Measurements from ENCODE around the gene LRRK2. TPM values are rescaled to one million over a fixed set of nuclear protein-coding genes. Genes with fewer than 3 reads are reported as not detected.

LRRK2 gene
- total and polyA plus RNA-seq, 2 of the 13 experiments (the other 11 are each of a cell fraction or from before 2014, with no cell fraction given) = not detected

DNA sequence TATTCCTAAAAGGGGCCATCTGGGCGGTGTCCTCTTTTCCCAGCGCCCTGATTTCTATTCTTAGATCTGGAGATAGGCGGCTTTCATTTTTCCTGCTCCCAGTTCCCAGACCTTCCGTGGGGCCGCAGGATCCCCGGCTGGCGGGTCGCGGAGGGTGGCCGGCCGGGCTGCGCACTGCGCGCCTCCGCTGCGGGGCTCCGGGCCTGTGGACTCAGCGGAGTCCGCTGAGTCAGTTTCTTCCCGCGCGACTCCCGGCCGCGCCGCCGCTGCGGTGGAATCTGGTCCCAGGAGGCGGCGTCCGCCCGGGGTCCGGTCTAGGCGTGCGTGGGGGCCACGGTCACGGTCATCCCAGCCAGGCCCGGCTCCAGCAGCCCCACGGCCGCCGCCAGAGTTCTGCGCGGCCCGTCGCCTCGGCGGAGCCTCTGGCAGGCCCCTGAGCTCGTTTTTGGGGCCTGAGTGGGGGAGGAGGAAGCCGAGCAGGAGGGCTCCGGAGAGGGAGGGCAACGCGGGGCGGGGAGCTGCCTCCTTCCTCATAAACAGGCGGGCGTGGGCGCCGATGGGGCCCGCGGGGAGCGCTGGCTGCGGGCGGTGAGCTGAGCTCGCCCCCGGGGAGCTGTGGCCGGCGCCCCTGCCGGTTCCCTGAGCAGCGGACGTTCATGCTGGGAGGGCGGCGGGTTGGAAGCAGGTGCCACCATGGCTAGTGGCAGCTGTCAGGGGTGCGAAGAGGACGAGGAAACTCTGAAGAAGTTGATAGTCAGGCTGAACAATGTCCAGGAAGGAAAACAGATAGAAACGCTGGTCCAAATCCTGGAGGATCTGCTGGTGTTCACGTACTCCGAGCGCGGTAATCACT is at the start of gene LRRK2 (continued):
- TF ChIP-seq, protein P1, sequence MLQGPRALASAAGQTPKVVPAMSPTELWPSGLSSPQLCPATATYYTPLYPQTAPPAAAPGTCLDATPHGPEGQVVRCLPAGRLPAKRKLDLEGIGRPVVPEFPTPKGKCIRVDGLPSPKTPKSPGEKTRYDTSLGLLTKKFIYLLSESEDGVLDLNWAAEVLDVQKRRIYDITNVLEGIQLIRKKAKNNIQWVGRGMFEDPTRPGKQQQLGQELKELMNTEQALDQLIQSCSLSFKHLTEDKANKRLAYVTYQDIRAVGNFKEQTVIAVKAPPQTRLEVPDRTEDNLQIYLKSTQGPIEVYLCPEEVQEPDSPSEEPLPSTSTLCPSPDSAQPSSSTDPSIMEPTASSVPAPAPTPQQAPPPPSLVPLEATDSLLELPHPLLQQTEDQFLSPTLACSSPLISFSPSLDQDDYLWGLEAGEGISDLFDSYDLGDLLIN (CRISPR knock-in tag; IDR thresholded peaks at IDR 0.05; ENCODE audit: borderline replicate concordance) = no peak

GRCh38 chr12:40175045-40175444 is 49.8 kb upstream of the LRRK2 start:
- WGBS (ENCODE audit: low lambda C conversion rate) = 5% methylated on average over 2 of the region's 2 CpGs
- ATAC-seq (no peak), DNase-seq (ENCODE audit: low spot score) (no peak), FAIRE-seq (no peak)
- in situ Hi-C loops (cut with HindIII; ENCODE audit: extremely low pct_ligation_motif_present, low pct_unique_long_range_greater_than_20kb) (no loop called here), intact Hi-C loops (cut with micrococcal nuclease; ENCODE audit: unreplicated experiment) (no loop called here)
- Histone ChIP-seq H3K36me3 (replicated peaks in 1 of 2; ENCODE audit: control insufficient read depth in 1 of 2, insufficient read depth in 2 of 2, low read length in 2 of 2) (no peaks in the 10 kb centered on the region), H3K27me3 (ENCODE audit: control insufficient read depth in 1 of 2, insufficient read depth in 2 of 2, low read length in 2 of 2) (no peaks in the 10 kb centered on the region), H2AFZ (ENCODE audit: low read length) (no peak overlapping the region), H3K27ac (ENCODE audit: extremely low read length, insufficient read depth, low read length) (no peak overlapping the region), H3K9me3 (ENCODE audit: low read length) (no peaks in the 10 kb centered on the region), H3K9ac (ENCODE audit: insufficient read depth, low read depth, low read length) (no peak overlapping the region), H4K20me1 (ENCODE audit: insufficient read depth, low read length) (no peaks in the 10 kb centered on the region), H3K4me3 (replicated peaks in 1 of 3; ENCODE audit: insufficient read depth in 1 of 3, low read depth in 2 of 3, low read length in 3 of 3) (no peak overlapping the region), H3K4me2 (ENCODE audit: low read depth, low read length) (no peak overlapping the region), H3K79me2 (ENCODE audit: insufficient read depth, low read length) (no peaks in the 10 kb centered on the region), H3K4me1 (ENCODE audit: insufficient read depth, low read length) (no peaks in the 10 kb centered on the region)
- POLR2A ChIA-PET = no interaction called here
- BruUV-seq (replicated peaks) = no TSS peak
- no peak for TF ChIP-seq RBAK (CRISPR knock-in tag; IDR thresholded peaks at IDR 0.05)
- TF ChIP-seq ZNF354B (CRISPR knock-in tag; IDR thresholded peaks at IDR 0.05) = no peak
- CTCF ChIA-PET (ENCODE audit: low intra/inter-chr PET ratio, low total read pairs) = no interaction called here

DNA sequence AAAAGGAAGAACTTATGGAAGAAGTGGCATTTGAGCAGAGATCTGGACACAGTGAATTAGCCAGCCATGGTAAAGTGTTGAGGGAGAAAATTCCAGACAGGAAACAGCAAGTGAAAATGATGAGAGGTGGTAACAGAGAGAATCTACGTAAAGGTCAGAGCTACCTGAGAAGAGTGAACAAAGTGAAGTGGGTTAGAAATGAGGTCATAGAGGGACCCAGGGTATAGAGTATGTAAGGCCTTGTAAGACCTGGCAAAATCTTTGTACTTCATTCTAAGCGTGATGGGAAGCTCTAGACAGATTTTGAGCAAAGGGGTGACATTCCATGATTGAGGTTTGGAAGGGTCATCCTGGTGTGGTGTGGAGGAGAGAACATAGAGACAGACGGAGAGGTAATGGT is 49.3 kb upstream of the LRRK2 start:
- no peaks in the 10 kb centered on the region for H3K79me2 ChIP-seq (ENCODE audit: insufficient read depth, low read length)
- BruUV-seq (replicated peaks) = no TSS peak
- no peaks in the 10 kb centered on the region for H4K20me1 ChIP-seq (ENCODE audit: insufficient read depth, low read length)
- no peak overlapping the region for H3K4me2 ChIP-seq (ENCODE audit: low read depth, low read length)
- intact Hi-C loops (cut with micrococcal nuclease; ENCODE audit: unreplicated experiment) (no loop called here), in situ Hi-C loops (cut with HindIII; ENCODE audit: extremely low pct_ligation_motif_present, low pct_unique_long_range_greater_than_20kb) (no loop called here)
- no peak overlapping the region for H2AFZ ChIP-seq (ENCODE audit: low read length)
- DNase-seq (ENCODE audit: low spot score) (no peak), ATAC-seq (no peak), FAIRE-seq (no peak)
- WGBS (ENCODE audit: low lambda C conversion rate) = 20% methylated on average over 3 of the region's 3 CpGs
- no peaks in the 10 kb centered on the region for H3K27me3 ChIP-seq (ENCODE audit: control insufficient read depth in 1 of 2, insufficient read depth in 2 of 2, low read length in 2 of 2)
- ChIA-PET CTCF (ENCODE audit: low intra/inter-chr PET ratio, low total read pairs) (no interaction called here), POLR2A (no interaction called here)
- H3K4me1 ChIP-seq (ENCODE audit: insufficient read depth, low read length) = no peaks in the 10 kb centered on the region
- no peak overlapping the region for H3K4me3 ChIP-seq (replicated peaks in 1 of 3; ENCODE audit: insufficient read depth in 1 of 3, low read depth in 2 of 3, low read length in 3 of 3)
- H3K27ac ChIP-seq (ENCODE audit: extremely low read length, insufficient read depth, low read length) = no peak overlapping the region
- no peaks in the 10 kb centered on the region for H3K9me3 ChIP-seq (ENCODE audit: low read length)
- H3K36me3 ChIP-seq (replicated peaks in 1 of 2; ENCODE audit: control insufficient read depth in 1 of 2, insufficient read depth in 2 of 2, low read length in 2 of 2) = no peaks in the 10 kb centered on the region
- H3K9ac ChIP-seq (ENCODE audit: insufficient read depth, low read depth, low read length) = no peak overlapping the region
- TF ChIP-seq E2F5 (CRISPR knock-in tag; conservative IDR thresholded peaks at IDR 0.05) (no peak), TCF12 (IDR thresholded peaks at IDR 0.05) (no peak), TCF12 (CRISPR knock-in tag; IDR thresholded peaks at IDR 0.05) (no peak), SIN3A (IDR thresholded peaks at IDR 0.05; ENCODE audit: borderline replicate concordance, low read depth, low read length) (no peak), MBD4 (IDR thresholded peaks at IDR 0.05; ENCODE audit: borderline replicate concordance, low read length) (no peak), ZNF343 (CRISPR knock-in tag; IDR thresholded peaks at IDR 0.05) (no peak), TRIM24 (CRISPR knock-in tag; IDR thresholded peaks at IDR 0.05) (no peak), KLF16 (CRISPR knock-in tag; IDR thresholded peaks at IDR 0.05) (no peak), ZNF10 (CRISPR knock-in tag; IDR thresholded peaks at IDR 0.05; ENCODE audit: borderline replicate concordance, low read depth) (no peak)
- TF ChIP-seq, protein P2, sequence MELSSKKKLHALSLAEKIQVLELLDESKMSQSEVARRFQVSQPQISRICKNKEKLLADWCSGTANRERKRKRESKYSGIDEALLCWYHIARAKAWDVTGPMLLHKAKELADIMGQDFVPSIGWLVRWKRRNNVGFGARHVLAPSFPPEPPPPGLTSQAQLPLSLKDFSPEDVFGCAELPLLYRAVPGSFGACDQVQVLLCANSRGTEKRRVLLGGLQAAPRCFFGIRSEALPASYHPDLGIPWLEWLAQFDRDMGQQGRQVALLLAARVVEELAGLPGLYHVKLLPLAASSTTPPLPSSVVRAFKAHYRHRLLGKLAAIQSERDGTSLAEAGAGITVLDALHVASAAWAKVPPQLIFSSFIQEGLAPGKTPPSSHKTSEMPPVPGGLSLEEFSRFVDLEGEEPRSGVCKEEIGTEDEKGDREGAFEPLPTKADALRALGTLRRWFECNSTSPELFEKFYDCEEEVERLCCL (CRISPR knock-in tag; IDR thresholded peaks at IDR 0.05; ENCODE audit: borderline replicate concordance) = no peak
